ENCODE measurements around the gene C2CD4B.

The C2CD4B gene

DNA sequence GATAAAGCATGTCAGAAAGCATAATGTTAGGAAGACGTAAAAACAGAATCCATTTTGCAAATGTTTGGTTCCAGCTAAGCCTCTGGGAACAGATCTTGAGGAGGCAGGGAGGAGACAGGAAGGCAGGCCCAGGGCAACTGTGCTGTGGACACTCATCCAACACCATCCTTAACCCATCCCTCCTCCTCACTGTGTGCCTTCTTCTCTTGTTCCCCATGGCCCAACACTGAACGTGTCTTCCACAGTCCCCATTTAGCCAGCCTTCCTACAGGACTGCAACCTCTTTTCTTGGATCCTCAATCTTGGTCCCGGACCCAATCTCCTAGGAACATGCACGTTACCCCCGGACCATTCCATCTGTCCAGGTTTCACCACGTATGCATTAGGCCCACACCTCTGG, 15.4 kb downstream of the C2CD4B start:
- in situ Hi-C loops (cut with HindIII; ENCODE audit: low sequenced_read_pairs): no loop called here

DNA sequence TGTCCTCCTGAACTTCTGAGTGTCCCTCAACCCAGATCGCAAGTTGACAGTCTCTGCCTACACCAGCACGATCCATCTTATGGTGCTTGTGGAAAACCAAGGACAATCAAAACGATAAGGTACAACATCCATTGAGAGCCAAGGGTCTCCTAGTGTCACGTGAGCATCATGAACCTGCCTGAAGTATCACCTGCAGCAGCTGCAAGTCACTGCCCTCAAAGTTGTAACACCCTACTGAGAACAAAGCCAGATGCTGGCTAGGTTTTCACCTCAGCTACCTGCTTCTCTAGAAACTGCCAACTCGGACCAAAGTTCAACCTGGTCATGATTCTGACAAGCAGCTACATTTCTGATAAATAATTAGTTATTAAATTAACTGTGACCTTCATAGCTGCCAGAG, 17.5 kb downstream of the C2CD4B start:
- in situ Hi-C loops (cut with HindIII; ENCODE audit: low sequenced_read_pairs): no loop called here

DNA sequence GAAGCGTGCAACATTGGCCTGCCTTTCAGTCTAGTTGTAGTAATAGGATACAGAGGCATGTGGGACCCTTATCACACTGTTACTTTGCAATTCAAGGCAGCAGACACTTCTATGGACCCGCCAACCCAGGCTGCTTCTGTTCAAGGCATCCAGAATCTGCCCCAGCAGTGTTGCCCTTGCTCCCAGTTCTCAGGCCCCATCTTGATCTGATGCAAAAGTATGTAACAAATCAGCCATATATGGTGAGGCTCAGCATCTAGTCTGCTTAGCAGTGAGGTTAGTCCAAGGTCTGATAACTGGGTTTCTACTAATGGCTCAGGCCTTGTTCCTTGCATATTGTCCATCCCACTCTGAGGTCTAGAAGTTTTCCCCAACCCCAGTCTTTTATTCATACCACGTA, 17.9 kb downstream of the C2CD4B start:
- in situ Hi-C loops (cut with HindIII; ENCODE audit: low sequenced_read_pairs): no loop called here

DNA sequence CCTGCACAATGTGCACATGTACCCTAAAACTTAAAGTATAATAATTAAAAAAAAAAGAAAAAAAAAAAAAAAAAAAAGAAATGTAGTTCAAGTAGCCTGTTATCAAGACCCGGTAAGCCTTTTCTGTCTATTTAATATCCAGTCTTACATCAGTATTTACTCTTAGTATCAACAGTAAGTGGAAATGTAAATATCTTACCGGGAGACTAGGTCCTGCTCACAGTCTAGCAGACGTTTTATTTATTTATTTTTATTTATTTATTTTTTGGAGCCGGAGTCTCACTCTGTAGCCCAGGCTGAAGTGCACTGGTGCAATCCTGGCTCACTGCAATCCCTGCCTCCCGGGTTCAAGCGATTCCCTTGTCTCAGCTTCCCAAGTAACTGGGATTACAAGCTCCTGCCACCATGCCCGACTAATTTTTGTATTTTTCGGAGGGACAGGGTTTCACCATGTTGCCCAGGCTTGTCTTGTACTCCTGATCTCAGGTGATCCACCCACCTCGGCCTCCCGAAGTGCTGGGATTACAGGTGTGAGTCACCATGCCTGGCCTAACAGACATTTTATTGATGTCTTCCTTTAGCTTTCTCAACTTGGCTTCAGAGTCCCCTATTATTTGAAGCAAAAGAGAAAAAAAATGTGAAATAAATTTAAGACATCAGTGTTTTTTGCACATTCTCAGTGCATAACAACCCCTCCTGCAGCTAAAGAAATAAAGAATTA, 19.9 kb downstream of the C2CD4B start:
- in situ Hi-C loops (cut with HindIII; ENCODE audit: low sequenced_read_pairs): no loop called here

DNA sequence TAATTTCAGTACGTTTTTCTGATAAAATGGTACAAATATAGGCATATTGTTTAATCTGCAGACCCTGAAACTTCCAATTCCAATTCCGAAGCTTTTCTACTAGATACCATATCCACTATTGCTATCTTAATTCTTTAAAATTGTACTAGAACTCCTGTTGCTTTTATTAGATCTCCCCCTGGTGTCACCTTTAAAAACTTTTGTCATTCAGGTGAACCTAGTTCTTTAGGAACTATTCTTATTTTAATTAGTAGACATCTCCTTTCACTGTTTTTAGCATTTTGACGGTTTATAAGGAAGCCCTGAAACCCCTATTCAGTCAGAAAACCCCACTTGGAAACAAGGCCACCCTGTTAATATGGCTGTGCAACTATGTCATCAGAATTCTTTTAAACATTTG, 22.3 kb downstream of the C2CD4B start:
- in situ Hi-C loops (cut with HindIII; ENCODE audit: low sequenced_read_pairs): no loop called here

DNA sequence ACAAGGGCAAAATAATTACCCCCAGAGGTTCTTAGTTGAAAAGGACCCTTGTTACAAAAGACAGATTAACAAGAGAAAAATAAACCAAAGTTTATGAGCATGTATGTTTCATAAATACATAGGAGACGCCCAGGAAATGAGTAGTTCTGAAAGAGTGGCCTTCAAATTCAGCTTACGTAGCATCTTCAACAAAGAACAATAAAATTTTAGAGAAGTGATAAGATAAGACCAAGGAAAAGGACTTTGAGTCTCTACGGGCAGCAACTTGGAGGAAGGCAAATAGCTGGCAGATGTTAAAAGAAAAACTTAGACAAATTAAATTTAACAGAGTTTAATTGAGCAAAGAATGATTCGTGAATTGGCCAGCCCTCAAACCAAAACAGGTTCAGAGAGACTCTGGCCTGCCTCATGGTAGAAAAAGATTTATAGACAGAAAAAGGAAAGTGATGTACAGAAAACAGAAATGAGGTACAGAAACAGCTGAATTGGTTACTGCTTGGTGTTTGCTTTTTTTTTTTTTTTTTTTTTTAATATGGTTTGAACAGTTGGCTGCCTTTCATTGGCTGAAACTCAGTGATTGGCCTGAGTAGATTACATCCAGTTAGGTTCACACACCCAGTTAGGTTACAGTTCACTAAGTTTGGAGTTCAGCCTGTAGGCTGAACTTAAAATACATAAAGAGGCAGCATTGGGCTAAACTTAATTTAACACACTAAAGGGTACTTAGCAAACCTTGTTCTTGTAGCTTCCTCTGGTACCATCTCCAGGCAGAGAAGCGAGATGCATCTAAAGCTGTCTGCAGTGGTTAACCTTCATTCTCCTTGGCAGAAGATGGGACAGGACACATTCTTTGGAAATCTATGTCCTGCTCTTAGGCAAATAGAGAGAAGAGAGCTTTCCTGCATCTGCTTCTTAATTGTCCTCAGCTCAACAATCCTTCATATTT, 23.2 kb downstream of the C2CD4B start:
- in situ Hi-C loops (cut with HindIII; ENCODE audit: low sequenced_read_pairs): no loop called here

DNA sequence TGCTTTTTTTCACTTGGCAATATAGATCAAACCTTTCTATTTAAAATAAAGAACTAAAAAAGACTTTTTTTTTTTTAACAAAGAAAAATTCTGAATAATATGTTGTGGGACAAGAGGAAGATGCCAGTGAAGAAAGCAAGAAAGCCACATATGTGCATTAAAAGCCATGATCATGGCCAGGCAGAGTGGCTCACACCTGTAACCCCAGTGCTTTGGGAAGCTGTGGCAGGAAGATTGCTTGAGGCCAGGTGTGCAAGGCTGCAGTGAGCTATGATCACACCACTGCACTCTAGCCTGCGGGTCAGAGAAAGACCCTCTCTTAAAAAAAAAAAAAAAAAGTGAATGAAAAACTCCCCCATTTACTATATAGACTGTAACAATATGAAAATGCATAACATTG, 23.9 kb downstream of the C2CD4B start:
- in situ Hi-C loops (cut with HindIII; ENCODE audit: low sequenced_read_pairs): no loop called here

DNA sequence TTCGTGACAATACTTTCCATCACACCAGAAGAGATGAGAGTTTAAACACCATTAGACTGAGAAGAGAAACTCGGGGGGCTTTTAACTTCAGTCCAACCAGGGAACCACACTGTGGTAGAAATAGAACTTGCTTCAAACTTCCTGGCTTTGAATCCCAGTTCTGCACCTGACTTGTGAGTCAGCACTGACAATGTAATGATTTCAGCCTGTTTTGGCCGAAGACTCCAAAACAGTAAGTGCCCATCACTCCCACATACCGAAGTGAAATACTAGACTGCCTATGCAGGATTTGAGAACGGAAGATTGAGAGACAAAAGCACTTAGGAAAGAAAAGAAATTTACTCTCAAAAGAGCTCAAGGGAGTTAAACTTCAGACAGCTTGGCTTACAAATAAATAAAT, 27.0 kb downstream of the C2CD4B start:
- in situ Hi-C loops (cut with HindIII; ENCODE audit: low sequenced_read_pairs): no loop called here

DNA sequence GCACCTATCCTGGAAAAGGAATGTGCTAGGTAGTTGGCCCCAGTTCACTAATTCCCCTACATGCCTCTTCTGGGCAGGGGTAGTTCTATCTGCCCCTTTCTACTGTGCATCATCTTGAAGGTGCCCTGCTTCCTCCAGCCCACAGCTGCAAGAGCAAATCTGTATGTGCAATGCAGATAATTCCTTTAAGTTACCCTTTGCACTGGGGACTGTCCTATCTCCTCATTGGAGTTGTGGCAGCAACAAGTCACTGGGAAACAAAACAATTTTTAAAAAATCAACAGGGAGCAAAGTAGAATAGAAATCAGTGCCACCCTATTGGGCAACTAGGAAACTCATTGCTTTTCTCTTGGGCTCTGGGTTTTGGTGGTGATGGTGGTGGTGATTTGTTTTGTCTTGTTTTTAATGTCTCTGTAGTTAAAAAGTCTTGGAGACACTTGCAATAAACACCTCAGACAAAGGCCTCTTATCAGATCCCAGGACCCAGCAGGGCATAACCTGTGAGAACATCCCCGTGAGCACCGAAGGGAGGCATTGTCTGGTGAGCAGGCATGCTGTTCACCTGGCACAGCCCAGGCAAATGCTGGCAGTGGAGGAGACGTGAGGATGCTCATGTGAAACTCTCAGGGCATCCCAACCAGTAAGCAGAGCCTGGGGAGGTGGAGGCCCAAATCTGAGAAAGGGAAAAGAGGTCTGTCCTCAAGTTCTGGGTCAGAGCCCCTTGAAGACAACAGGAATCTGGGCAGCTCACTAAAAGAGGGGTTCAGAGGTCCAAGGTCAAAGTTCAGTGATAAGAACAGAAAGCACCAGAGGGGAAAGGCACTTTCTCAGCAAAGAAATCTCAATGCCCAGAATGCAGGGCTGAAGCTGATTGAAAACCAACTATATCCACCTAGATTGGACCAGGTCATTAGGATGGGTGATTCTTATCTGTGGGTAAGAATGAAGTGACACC, 27.9 kb downstream of the C2CD4B start:
- in situ Hi-C loops (cut with HindIII; ENCODE audit: low sequenced_read_pairs): no loop called here

DNA sequence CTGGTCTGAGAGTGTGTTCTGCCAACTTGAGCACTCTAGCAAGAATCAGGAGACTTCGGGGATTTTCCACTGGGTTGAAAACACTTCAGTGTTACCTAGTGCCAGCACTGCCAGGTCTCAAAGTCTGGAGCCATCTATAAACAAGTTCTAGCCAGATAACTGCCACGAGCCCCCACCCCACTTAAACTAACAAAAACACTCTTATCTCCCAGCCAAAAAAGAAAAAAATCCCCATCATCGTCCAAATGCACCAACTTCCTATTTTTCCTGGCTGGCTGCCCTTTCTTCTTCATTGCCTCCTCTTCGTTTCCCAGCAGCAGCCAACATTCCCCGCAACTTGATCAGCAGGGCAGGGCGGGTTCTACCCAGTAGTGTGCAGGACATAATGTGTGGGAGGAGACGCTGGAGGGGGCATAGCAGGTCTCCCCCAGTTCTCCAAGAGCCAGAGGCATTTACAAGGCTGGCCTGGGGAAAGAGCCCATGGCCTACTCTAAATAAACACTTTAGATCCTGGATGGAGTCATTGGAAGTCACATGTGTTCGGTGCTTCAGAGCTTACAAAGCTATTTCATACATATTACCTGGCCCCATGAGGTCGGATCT, 29.5 kb downstream of the C2CD4B start:
- in situ Hi-C loops (cut with HindIII; ENCODE audit: low sequenced_read_pairs): no loop called here

DNA sequence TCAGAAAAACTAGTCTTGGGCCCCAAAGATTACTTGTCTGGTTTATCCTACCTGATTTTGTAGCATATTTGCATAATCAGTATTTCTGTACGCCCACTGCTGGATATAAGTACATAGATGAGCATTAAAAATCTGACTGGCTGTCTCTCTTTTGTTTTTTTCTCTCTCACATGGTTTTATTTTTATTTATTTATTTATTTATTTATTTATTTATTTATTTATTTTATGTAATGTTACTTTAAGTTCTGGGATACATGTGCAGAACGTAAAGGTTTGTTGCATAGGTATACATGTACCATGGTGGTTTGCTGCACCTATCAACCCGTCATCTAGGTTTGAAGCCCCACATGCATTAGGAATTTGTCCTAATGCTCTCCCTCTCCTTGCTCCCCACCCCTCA, 31.9 kb downstream of the C2CD4B start:
- in situ Hi-C loops (cut with HindIII; ENCODE audit: low sequenced_read_pairs): no loop called here

DNA sequence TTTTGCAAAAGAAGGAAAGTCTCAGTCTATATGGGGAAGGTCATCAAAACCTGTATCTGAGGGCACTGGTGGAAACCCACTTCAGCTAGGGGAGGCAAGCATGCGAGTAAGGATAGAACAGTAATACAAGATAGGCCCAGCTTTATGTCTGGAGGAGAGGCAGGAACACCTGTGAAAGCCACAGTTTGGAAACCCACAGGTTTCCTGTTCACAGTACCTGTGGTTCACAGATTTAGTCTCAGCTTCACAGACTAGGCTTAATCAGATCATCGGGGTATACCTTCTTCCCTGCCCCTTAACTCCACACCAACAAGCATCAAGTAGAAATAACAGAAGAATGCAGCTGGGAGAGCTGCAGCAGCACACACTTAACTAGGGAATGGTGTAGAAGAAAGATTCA, 36.2 kb downstream of the C2CD4B start:
- in situ Hi-C loops (cut with HindIII; ENCODE audit: low sequenced_read_pairs): no loop called here

DNA sequence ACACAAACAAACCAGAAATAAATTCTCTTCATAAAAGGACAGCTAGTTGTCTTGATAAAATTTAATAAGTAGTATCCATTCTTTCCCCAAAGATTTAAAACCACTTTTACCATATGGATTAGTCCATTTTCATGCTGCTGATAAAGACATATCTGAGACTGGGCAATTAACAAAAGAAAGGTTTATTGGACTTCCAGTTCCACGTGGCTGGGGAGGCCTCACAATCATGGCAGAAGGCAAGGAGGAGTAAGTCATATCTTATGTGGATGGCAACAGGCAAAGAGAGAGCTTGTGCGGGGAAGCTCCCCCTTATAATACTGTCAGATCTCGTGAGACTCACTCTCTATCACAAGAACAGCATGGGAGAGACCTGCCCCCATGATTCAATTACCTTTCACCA, 38.7 kb downstream of the C2CD4B start:
- in situ Hi-C loops (cut with HindIII; ENCODE audit: low sequenced_read_pairs): no loop called here

DNA sequence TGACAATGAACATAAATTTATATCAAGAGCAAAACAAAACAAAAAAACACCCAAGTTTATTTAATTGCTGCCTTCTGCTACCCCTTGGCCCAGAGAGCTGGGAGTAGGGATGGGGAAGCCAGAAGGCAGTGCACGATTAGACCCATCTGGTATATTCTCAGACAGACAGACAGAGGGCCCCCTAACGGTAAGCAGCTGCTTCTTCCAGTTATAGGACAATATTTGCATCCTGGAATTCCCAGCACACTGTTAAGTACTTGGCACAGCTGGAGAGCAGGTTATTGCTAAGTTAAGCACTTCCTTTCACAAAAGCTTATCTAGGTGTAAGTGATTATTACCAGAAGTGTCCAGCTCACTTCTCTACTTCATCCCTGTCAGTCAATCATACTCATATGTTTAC, 39.3 kb downstream of the C2CD4B start:
- in situ Hi-C loops (cut with HindIII; ENCODE audit: low sequenced_read_pairs): no loop called here

DNA sequence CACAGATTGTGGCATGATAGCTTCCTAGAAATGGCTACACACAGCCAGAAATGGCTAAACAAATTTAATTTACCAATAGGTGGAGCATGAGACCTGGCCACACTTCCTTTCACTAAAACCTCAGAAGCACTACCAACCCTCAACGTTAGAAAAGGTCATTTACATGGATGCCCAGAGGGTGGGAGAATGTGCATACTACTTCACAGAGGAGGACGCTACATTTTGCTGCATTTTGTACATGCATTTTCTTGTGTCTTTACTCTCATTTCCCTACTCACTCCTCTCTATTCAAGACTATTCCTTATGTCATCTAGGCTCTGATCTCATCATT, 40.1 kb downstream of the C2CD4B start:
- in situ Hi-C loops (cut with HindIII; ENCODE audit: low sequenced_read_pairs): no loop called here

DNA sequence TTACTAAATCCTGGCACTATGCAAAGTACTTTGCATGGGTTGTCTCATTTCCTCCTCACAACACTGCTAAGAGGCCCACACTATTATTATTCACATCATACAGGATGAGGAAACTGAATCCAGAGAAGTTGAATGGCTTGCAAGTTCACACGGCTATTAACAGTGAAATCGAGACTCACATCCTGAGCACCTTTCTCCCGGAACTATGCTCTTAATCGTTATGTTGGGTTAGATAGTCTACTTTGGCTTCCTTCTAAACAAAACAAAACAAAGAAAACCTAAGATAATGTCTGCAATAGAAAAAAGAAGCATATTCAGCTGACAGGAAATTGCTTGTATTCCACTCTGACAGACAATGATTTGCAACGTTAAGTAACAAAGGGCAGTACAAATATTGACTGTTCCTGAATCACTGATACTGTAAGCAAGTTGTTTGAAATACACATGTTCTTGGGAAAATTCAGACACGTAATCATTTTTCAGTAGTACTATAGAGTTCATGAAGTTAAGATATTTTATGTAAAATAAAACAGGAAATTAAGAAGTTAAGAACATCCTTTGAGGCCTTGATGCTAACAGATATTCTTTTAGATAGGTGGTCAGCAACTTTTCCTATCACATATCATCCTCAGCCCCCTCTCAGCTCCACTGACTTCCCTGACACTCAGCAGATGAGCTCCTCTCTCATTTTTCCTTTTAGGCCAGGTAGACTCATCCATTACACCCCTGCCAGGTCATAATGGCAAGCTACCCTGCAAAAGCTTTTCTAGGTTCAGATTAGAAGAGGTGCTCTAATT, 40.7 kb downstream of the C2CD4B start:
- in situ Hi-C loops (cut with HindIII; ENCODE audit: low sequenced_read_pairs): no loop called here

DNA sequence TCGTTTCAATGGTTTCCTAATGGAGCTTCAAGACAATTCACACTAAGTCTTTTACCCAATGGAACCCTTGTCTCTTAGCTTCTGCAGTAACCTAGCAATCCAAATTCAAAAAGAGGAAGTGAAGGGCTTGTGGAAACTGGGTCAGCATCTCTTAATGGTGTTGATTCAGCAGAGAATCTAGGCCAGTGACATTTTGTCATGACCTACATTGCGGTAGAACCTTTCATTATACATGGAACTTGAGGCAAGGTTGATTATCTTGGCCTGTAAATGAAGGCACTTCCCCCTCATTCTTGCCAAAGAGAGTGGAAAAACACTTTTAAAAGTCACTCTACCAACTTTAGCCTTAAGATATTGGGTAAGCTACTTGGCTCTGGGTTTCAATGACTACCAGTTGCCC, 42.8 kb downstream of the C2CD4B start:
- in situ Hi-C loops (cut with HindIII; ENCODE audit: low sequenced_read_pairs): no loop called here

DNA sequence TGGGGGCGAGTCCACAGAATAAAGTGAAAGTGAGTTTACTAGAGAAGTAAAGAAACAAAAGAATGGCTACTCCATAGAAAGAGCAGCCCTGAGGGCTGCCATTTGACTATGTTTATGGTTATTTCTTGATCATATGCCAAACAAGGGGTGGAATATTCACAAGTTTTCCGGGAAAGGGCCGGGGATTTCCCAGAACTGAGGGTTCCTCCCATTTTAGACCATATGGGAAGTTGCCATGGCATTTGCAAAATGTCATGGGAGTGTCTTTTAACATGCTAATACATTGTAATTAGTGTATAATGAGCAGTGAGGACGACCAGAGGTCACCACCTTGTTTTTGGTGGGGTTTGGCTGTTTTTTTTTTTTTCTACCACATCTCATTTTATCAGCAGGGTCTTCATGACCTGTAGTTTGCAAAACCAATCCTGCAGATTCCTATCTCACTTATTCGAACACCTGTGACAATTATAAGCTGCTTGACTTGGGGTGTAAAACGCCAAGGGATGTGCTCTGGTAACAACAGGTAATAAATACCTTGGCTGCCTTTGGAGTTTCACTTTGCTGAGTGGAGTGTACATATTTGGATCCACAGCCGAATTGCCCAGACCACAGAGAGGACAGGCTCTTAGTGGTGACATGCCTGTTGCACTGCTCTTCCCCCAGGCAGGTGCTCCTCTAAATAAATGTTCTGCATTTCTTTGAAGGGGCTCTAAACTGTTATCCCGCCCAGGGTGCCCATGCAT, 43.6 kb downstream of the C2CD4B start:
- in situ Hi-C loops (cut with HindIII; ENCODE audit: low sequenced_read_pairs): no loop called here

DNA sequence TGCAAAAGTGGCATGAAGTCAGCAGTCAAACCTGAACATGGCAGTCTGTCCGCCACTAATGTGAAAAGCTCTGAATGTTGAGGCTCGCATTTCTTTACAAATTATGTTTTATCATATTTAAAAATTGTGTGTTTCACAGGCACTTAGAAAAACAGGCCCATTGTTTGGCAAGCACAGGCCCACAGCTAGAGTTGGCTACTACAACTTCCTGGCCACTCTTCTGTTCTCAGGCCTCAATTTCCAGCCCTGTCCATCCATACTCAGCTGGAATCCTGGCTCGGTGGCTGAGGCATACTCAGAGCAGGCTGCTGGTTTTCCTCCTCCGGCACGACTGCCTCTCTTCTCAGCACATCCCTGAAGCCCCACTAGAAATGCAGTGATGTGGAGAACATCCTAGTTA, 44.3 kb downstream of the C2CD4B start:
- in situ Hi-C loops (cut with HindIII; ENCODE audit: low sequenced_read_pairs): no loop called here

Measured in DLD1 (cell line).